Left renal pelvis (tissue), 4 donors: ENCODE measurements around the gene MCF2. TPM values are rescaled to one million over a fixed set of nuclear protein-coding genes. Genes with fewer than 3 reads are reported as not detected.
"Not testable (repeated sequence)": the region's sequence is repeated elsewhere in the genome, so short reads cannot be mapped to it uniquely, and the experiment has no call there.

ENCODE experiments used
- DNase-seq, 4 donors: peaks; one replicate each; pipeline ENCODE4 v3.0.0-alpha.2; 2013; ENCODE audit warnings: low read depth in 4 of 4, low spot score in 3 of 4
- polyA plus RNA-seq, 4 donors: library from polyadenylated mRNA; unstranded; fragments of 120-200 nt; gene quantifications; one replicate each; pipeline ENCODE4 v1.2.1, GENCODE V29; 2013; ENCODE audit not compliant: insufficient read length in 4 of 4

Gene MCF2, protein sequence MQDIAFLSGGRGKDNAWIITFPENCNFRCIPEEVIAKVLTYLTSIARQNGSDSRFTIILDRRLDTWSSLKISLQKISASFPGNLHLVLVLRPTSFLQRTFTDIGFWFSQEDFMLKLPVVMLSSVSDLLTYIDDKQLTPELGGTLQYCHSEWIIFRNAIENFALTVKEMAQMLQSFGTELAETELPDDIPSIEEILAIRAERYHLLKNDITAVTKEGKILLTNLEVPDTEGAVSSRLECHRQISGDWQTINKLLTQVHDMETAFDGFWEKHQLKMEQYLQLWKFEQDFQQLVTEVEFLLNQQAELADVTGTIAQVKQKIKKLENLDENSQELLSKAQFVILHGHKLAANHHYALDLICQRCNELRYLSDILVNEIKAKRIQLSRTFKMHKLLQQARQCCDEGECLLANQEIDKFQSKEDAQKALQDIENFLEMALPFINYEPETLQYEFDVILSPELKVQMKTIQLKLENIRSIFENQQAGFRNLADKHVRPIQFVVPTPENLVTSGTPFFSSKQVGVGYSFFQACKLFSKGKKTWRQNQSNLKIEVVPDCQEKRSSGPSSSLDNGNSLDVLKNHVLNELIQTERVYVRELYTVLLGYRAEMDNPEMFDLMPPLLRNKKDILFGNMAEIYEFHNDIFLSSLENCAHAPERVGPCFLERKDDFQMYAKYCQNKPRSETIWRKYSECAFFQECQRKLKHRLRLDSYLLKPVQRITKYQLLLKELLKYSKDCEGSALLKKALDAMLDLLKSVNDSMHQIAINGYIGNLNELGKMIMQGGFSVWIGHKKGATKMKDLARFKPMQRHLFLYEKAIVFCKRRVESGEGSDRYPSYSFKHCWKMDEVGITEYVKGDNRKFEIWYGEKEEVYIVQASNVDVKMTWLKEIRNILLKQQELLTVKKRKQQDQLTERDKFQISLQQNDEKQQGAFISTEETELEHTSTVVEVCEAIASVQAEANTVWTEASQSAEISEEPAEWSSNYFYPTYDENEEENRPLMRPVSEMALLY
- 1 to 10 TPM in 3 of 4 donors, under 1 TPM in 1; 0.92 to 4.6 (median 1.3) TPM for polyA plus RNA-seq

DNA sequence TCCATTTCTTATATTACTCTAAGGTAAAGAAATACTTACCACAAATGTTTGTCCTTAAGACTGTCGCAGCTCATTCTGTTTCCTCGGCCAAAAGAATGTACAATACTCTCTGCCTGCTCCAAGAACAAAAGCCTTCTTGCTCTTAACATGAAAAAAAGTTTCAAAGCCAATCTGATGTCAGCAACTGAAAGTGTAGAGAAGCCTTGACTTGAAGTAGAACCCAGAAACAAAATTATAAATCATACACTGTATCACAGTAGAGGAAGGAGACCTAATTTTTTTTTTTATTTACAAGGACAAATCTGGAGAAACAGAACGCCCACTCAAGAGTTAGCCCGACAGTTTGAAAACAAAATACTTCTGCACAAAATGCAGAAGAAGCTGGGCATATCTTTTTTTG lies at the start of gene MCF2:
MCF2 (minus strand) TSS at position 101 of the 400 bp plus-strand sequence. CDS start 56,423 bp downstream, outside the sequence.
- no peak for DNase-seq

DNA sequence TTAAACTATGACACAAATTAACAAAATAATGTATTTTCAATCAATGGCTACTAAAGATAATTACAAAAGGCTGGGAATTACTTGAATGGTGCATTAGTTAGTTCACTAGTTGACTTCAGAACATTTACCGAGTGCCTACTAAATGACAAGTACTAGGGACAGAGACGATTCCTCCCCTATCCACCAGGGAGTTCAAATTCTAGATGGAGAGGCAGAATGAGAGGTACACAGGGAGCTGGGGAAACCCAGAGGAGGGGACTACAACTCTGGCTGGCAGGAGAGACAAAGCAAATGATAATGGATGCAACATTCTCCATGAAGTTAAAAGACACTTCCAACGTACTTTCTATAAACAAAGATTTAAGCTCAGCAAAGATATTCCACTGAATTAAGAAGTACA lies 43.1 kb upstream of the MCF2 start:
- DNase-seq = no peak

- no peak for DNase-seq
These were observed 42.4 kb upstream of the MCF2 start for GRCh38 chrX:139750390-139750789.

GRCh38 chrX:139739138-139739537 lies 31.2 kb upstream of the MCF2 start:
- DNase-seq = no peak

DNA sequence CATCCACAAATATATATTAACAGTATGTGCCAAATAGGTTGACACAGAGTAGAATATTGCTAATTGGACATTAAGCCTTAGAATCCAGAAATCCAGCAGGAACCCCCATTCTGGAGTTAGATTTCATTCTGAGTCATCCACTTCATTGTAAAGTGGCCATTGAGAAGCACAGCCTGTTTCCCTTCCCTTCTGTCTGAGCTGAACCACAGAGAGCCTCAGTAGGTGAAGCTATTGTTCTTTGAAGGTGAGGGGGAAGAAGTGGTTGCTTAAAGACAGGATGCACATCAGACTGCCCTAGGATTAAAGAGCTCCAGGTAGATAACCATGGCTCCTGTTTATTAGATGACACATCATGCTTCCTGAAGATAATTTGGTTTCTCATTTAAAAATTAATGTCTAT lies 30.6 kb upstream of the MCF2 start:
- no peak for DNase-seq

- no peak for DNase-seq
These were observed 28.2 kb upstream of the MCF2 start for GRCh38 chrX:139736151-139736550.

DNA sequence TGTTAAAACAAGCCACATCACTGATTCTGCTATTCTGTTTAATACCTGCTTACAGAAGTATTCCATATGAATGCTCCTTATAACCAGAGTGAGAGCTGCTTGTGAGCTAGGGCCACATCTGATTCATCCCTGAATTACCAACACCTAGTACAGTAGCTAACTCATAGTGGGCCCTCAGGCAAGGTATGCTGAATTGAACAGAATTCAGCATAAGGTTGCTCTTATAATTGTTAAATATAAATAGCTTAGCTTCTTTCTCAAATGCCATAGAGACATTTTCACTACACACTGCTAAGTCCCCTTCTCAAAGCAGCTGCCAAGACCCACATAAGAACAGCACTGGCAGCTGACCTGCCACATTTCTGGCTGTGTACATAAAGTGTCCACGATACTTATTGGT lies 27.0 kb upstream of the MCF2 start:
- DNase-seq = no peak

DNA sequence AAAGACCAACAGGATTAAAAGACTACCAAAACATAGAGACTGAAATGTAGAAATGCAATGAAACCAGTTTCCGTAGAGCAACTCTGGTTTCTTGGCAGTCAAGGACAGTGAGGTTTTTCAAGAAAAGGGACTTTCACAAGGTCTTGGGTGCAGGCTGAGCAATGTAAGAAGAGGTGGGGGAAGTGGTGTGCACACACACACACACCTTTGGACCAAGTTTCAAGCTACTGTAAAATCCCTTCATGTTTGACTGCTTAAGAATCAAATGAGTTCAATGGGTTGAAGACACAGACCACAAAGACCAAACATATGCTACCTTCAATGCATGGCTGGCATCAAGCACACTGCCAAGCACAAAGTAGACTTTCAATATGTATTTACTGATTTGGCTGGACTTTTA lies 17.8 kb upstream of the MCF2 start:
- no peak for DNase-seq

GRCh38 chrX:139724626-139725025 lies 16.7 kb upstream of the MCF2 start:
- no peak for DNase-seq

DNA sequence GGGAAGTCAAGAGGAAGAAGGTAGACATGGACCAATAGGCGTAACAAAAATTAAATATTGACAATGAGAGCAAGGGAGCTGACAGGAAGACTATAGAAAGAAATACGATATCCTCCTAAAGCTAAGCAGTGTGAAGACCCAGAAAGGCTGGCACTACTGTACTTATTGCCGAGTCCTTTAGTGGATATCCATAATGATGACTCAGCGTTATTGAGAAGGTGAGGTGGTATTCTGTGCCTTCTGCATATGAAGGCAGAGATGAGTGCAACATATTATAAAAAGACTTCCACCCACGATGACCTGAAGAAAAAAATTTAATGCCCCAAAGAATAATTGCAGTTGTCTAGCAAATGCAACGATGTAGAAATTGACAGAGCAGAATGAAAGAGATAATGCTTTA lies 13.0 kb upstream of the MCF2 start:
- no peak for DNase-seq

DNA sequence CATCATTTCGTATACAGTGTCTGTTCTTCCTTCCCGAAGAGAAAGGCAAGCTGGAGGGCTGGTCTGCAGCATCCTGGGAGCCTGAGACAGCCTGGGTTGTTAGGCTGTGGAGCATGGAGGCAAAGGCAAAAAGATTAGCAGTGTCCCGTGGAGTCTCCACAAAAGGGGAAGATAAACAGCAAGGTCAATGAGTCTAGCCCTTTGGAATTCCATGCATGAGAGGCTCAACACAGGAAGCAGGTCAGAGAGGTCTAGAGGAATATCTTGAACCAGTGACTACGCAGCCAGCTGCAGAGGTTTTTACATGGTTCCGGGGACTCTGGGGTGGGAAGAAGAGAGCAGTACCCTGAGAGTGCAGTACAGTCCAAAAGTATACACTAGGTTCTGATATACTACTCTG lies 12.2 kb upstream of the MCF2 start:
- DNase-seq = no peak

GRCh38 chrX:139702658-139703057 lies 5.3 kb downstream of the MCF2 start:
- DNase-seq = no peak

- DNase-seq = no peak
These were observed 15.1 kb downstream of the MCF2 start for GRCh38 chrX:139692908-139693307.

- no peak for DNase-seq
These were observed 15.5 kb downstream of the MCF2 start for GRCh38 chrX:139692506-139692849.

DNA sequence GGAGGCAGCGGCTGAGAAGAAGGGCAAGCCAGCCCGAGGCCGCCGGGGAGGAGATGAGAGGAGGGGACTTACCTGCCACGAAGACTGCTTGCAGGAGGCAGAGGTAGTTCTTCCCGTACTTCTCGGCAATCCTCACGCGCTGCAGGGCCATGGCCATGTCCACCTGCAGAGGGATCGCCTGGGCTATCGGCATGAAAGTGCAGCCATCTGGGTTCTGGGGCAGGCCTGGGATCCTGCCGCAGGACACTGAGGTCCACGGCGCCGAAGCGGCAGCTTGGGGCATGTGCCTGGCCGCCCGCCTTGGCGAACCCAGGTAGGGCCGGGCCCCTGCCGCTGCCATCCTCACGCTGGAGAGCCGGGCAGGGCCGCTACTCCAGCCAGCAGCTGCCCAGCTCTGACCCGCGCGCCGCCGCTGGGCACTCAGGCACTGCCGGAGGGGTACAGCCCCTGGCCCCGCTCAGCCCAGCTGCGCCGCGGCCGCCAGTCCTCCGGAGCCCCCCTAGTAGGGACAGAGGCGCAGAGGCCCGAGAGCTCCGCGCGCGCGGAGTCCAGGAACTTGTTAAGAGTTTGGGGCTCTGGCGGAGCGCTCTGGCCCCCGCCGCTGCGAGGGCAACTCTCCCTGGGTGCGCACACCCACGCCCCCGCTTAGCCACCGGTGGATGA lies 16.0 kb downstream of the MCF2 start:
- no peak for DNase-seq

DNA sequence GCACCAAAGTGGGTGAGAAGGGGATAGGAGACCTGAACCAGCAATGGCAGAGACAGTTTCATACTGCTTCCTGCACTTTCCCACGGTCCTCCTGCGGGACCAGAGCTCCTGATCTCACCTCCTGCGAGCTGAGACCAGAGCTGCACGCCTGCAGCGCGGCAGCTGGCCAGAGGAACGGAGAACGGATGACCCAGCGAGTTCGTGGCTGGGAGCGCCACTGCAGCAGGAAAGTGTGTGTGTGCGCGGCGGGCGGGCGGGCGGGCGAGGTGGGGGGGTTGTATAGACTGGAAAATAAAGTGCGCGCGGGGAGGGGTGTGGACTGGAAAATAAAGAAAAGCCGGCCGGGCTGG lies 16.5 kb downstream of the MCF2 start:
- no peak for DNase-seq

- not testable (repeated sequence) for DNase-seq
These were observed 22.8 kb downstream of the MCF2 start for GRCh38 chrX:139685175-139685574.

- no peak for DNase-seq
These were observed 27.6 kb downstream of the MCF2 start for GRCh38 chrX:139680356-139680755.

DNA sequence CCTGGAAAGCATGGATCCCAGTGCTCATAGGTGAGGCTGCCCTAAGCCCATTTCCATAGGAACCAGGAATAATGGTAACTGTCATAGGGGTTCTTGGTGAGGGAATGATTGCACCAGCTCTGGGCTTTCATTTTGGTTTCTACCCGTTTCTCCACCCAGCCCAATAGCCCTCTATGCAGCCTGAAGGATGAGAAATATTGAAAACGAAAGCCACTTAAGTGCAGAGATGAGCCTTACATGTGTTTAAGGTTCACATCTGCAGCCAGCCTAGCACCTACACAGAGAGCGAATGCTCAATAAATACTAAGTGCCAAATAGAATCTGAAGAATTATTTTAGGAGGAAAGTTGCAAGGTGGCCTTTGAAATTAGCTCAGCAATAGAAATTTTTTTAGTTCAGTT lies 60.4 kb downstream of the MCF2 start:
- DNase-seq = no peak

- DNase-seq = no peak
These were observed 65.6 kb downstream of the MCF2 start for GRCh38 chrX:139642241-139642927.

- DNase-seq = no peak
These were observed 67.7 kb downstream of the MCF2 start for GRCh38 chrX:139640259-139640658.
